GM18951 (cell line): ENCODE results near the gene XDH.

Experiments used
- POLR2A ChIP-seq: IDR thresholded peaks from 4 replicates; pipeline ENCODE4 v1.6.1; 2011; ENCODE audit warnings: mild to moderate bottlenecking; ENCODE audit not compliant: insufficient read length, insufficient read depth; ENCODE audit errors: extremely low read depth
- in situ Hi-C: fragments of 300-500 bp; cut with MboI; formaldehyde crosslinking; loops from one replicate; pipeline ENCODE4 v1.12.0; 2022; ENCODE audit warnings: low sequenced_read_pairs, mixed read lengths, inconsistent platforms; ENCODE audit not compliant: unreplicated experiment

The XDH gene

DNA sequence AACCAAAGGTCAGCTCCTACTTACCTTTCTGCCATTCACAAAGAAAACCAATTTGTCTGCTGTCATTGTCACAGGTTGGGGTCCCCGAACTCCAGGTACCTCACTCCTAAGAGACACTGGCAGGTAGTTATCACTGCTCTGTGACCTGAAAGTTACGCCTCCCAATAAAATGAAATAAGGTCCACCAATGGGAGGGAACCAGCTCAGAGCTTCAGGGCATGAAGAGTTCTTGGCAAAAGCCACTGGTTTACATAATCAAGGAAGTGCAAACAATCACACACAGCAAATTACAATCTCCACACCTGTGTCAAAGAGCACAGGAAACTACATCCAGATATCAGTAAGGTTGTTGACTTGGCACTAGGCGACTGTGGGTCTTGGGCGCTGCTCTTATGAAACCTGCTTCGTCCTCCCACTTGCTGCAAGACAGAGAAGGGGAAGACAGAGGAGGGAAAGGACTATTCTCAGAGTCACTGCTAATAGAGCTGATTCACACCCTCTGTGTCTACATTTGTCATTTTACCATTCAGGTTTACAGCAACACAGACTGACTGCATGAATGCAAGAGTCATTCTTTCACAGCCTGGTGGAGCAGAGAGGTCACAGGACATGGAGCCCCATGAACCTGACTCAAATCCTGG, at the start of gene XDH:
Gene XDH, minus strand, starts transcription at position 142 of the 641 bp plus-strand sequence. Its CDS starts 76 bp downstream, at position 66.
- in situ Hi-C loops: no loop called here
- TF ChIP-seq POLR2A: no peak

GRCh38 chr2:31457651-31458050, 43.1 kb upstream of the XDH start:
- TF ChIP-seq POLR2A: no peak
- in situ Hi-C loops: no loop called here

DNA sequence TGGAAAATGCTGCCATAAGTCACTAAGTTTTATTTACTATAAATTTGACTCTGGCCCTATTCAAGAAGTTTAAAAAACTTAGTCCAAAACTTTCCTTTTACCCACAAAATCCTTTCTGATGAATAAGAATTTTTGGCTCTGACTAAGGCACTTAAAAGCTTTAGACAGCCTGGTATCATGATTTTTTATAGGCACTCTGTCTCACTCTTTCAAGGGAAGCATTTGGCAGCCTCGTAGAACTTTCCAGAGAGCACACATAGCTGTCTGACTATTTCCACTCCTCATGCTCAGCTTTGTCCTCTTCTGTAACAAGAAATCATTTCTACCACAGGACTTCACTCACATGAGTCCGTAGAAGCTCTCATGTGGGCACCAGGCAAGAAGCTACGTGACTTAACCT, 32.3 kb upstream of the XDH start:
- TF ChIP-seq POLR2A: no peak

GRCh38 chr2:31442376-31442775, 27.8 kb upstream of the XDH start:
- no peak for TF ChIP-seq POLR2A

More for the DNA sequence above, 32.3 kb upstream of the XDH start:
- in situ Hi-C loops: no loop called here

GRCh38 chr2:31440764-31441163, 26.2 kb upstream of the XDH start:
- in situ Hi-C loops: no loop called here
- TF ChIP-seq POLR2A: no peak

More at GRCh38 chr2:31442376-31442775, 27.8 kb upstream of the XDH start:
- in situ Hi-C loops: no loop called here

DNA sequence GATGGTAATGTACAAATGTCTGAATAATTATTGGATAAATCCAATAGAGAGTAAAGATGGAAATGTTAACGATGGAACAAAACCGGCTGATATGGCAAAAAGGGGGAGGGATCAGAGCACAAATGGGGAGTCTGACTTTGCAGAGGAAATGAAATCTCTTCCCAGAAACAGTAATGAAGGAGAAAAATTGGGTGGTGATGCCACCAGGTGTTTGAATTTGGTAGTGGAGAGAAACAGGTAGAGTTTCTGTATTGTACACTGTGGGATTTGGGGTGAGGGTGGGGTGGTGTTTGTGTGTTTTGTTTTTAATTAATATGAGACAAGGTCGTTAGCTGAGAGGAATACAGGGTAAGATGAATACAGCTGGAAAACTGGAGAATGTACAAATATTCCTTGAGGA, 20.4 kb upstream of the XDH start:
- TF ChIP-seq POLR2A: no peak
- in situ Hi-C loops: no loop called here

GRCh38 chr2:31433541-31433940, 19.0 kb upstream of the XDH start:
- in situ Hi-C loops: no loop called here
- TF ChIP-seq POLR2A: no peak

GRCh38 chr2:31430439-31431165, 16.1 kb upstream of the XDH start:
- TF ChIP-seq POLR2A: no peak

GRCh38 chr2:31429759-31430438, 15.4 kb upstream of the XDH start:
- no peak for TF ChIP-seq POLR2A
- in situ Hi-C loops: no loop called here

More at GRCh38 chr2:31430439-31431165, 16.1 kb upstream of the XDH start:
- in situ Hi-C loops: no loop called here

DNA sequence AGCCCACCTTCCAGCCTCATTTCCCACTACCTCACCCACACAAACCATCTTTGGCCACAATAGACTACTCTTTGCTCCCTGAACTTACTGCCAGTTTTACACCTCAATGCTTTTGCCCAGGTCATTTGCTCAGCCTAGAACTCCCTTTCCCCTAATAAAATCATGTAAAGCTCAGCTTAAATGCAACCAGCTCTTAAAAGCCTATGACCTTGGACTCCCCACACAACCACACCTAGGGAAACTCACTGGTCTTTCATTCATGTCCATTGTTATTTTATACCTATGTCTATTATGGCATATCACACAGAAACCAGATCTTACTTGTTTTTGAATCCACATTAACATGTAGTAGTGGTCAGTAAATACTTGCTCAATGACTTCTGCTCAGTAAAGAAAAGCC, 14.5 kb upstream of the XDH start:
- TF ChIP-seq POLR2A: no peak
- in situ Hi-C loops: no loop called here

DNA sequence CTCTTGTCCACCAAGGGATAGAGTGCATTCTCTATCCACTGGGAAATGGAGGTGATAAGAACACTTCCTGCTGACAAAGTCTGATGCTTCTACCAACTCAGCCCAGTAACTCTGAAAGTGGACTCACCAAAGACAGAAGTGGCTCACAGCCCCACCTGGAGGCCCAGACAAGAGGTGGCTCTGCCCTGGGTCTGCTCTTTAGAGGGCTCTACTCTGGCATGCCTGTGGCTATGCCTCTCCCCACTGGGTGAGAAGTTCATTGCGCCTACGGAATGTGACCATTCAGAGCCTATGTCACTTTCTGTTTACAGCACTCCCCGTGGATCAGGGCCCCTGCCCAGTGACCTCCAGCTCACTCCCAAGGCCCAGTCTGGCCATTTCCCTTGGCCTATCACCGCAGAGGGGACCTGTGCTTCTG, 13.5 kb upstream of the XDH start:
- TF ChIP-seq POLR2A: no peak
- in situ Hi-C loops: no loop called here

DNA sequence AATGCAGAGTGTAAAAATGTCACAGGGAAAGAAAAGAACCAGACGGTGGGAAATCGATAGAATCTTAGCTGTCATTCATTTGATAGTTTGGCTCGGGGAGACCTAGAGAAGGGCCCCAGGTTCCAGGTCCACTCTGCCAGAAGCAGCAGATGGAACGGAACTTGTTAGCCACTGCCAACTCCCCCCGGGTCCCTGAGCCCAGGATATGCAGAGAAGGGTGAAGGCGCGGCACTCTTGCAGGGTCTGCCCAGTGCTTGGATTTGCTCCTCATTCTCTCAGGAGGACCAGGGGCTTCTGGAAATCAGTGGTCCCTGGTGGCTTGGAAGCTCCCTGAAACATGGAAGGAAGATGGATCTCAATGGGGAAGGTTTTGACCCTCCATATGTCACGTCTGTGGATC, 11.6 kb upstream of the XDH start:
- in situ Hi-C loops: no loop called here
- no peak for TF ChIP-seq POLR2A

DNA sequence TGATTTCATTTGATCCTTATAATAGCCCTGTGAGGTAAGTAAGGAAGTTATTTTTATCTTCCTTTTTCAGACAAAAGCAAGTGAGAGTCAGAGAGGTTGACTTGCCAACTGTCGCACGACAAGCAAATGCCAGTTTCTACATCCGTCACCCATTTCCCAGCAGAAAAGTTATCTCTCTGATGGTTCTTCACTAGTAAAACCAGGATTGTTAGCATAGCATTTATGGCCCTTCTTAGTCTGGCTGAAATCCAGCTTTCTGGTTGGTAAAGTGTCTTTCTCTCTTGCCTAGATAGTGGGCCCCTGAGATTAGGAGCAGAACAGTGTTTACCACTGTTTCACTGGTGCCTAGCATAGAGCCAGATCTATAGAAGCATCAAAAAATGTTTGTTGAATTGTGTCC, 7.1 kb upstream of the XDH start:
- in situ Hi-C loops: no loop called here
- TF ChIP-seq POLR2A: no peak
